Measurements from ENCODE around the gene HOXC4.

- TF ChIP-seq CTCF (conservative IDR thresholded peaks at IDR 0.05 in 1 of 2, IDR thresholded peaks at IDR 0.05 in 1 of 2; ENCODE audit: low read depth in 1 of 2, low read length in 2 of 2) = no peak
- peak; percentile 73 for TF ChIP-seq EZH2 (IDR thresholded peaks at IDR 0.05; ENCODE audit: low read length, missing control alignments)
Observed at GRCh38 chr12:54017027-54017788, 36.4 kb upstream of the HOXC4 start.

Data from fibroblast of lung (primary cell).